A549 (cell line): ENCODE results near the gene SELENOV.

Source experiments
- CHD2 ChIP-seq: fragments of 150-350 bp; IDR thresholded peaks from 2 replicates; pipeline ENCODE4 v1.6.1; 2014; ENCODE audit warnings: low read length; ENCODE audit not compliant: partially characterized antibody
- HOXA7 ChIP-seq: fragments of 250-450 bp; sonication (Bioruptor Pico); IDR thresholded peaks from 2 replicates; pipeline ENCODE4 v1.5.0; 2020; ENCODE audit warnings: mild to moderate bottlenecking, moderate library complexity
- MYC ChIP-seq: IDR thresholded peaks from 2 replicates; pipeline ENCODE4 v1.6.1; 2012; ENCODE audit warnings: mild to moderate bottlenecking, inconsistent platforms, low read length, improper control_type of control experiment, borderline replicate concordance
- POLR2A ChIP-seq: IDR thresholded peaks from 2 replicates; pipeline ENCODE4 v1.6.1; 2012; ENCODE audit warnings: mild to moderate bottlenecking, low read length
- RAD21 ChIP-seq, 2 experiments: fragments of >200 bp in 1 of 2; sonication (Bioruptor Twin) in 1 of 2; formaldehyde crosslinking in 1 of 2; IDR thresholded peaks in 1 of 2; conservative IDR thresholded peaks in 1 of 2; 2 replicates in 1 of 2; 3 replicates in 1 of 2; pipeline ENCODE4 v1.6.1; 2012 to 2018; ENCODE audit warnings: inconsistent platforms in 1 of 2
- RFX5 ChIP-seq: fragments of 450-650 bp; IDR thresholded peaks from 2 replicates; pipeline ENCODE4 v1.7.1; 2014; ENCODE audit warnings: antibody characterized with exemption, mild to moderate bottlenecking, moderate library complexity
- TF ChIP-seq, protein P1 (sequence below): IDR thresholded peaks from 2 replicates; pipeline ENCODE4 v1.6.1; 2012
- TF ChIP-seq, protein P2 (sequence below): fragments of >200 bp; sonication (Bioruptor Twin); formaldehyde crosslinking; IDR thresholded peaks from 3 replicates; pipeline ENCODE4 v1.5.1; 2016

DNA sequence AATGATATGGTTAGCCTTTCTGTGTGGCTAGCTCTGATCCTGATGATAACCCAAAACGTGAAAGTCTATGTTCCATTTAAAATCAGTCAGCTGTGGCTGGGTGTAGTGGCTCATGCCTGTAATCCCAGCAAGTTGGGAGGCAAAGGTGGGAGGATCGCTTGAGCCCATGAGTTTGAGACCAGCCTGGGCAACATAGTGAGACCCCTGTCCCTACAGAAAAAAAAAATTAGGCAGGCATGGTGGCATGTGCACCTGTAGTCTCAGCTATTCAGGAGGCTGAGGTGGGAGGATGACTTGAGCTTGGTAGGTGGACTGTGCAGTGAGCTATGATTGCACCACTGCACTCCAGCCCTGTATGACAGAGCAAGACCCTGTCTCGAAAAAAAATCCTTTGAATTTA, 18.9 kb downstream of the SELENOV start:
- TF ChIP-seq HOXA7 (CRISPR knock-in tag), result no peak
- TF ChIP-seq, protein P1, sequence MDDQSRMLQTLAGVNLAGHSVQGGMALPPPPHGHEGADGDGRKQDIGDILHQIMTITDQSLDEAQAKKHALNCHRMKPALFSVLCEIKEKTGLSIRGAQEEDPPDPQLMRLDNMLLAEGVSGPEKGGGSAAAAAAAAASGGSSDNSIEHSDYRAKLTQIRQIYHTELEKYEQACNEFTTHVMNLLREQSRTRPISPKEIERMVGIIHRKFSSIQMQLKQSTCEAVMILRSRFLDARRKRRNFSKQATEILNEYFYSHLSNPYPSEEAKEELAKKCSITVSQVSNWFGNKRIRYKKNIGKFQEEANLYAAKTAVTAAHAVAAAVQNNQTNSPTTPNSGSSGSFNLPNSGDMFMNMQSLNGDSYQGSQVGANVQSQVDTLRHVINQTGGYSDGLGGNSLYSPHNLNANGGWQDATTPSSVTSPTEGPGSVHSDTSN, result no peak
- TF ChIP-seq RFX5, result no peak
- no peak for TF ChIP-seq POLR2A
- TF ChIP-seq CHD2, result no peak
- TF ChIP-seq RAD21 (conservative IDR thresholded peaks at IDR 0.05 in 1 of 2, IDR thresholded peaks at IDR 0.05 in 1 of 2), result no peak
- TF ChIP-seq, protein P2, sequence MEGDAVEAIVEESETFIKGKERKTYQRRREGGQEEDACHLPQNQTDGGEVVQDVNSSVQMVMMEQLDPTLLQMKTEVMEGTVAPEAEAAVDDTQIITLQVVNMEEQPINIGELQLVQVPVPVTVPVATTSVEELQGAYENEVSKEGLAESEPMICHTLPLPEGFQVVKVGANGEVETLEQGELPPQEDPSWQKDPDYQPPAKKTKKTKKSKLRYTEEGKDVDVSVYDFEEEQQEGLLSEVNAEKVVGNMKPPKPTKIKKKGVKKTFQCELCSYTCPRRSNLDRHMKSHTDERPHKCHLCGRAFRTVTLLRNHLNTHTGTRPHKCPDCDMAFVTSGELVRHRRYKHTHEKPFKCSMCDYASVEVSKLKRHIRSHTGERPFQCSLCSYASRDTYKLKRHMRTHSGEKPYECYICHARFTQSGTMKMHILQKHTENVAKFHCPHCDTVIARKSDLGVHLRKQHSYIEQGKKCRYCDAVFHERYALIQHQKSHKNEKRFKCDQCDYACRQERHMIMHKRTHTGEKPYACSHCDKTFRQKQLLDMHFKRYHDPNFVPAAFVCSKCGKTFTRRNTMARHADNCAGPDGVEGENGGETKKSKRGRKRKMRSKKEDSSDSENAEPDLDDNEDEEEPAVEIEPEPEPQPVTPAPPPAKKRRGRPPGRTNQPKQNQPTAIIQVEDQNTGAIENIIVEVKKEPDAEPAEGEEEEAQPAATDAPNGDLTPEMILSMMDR, result no peak
- no peak for TF ChIP-seq MYC
